ENCODE measurements around the gene GYS1.

Gene GYS1

GRCh38 chr19:48988860-48989259, 4.2 kb downstream of the GYS1 start:
- DNase-seq (ENCODE audit: low spot score): no peak

DNA sequence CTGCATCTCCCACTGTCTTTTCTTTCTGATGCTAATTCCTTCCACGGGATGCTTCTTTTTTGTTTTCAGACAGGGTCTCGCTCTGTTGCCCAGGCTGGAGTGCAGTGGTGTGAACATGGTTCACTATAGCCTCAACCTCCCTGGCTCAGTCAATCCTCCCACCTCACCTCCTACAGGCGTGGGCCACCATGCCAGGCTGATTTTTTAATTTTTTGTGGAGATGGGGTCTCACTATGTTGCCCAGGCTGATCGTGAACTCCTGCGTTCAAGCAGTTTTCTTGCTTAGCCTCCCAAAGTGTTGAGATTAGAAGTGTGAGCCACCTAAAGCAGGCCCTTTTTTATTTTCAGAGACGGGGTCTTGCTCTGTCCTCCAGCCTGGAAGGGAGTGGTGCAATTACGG, 4.8 kb downstream of the GYS1 start:
- DNase-seq (ENCODE audit: low spot score): no peak

DNA sequence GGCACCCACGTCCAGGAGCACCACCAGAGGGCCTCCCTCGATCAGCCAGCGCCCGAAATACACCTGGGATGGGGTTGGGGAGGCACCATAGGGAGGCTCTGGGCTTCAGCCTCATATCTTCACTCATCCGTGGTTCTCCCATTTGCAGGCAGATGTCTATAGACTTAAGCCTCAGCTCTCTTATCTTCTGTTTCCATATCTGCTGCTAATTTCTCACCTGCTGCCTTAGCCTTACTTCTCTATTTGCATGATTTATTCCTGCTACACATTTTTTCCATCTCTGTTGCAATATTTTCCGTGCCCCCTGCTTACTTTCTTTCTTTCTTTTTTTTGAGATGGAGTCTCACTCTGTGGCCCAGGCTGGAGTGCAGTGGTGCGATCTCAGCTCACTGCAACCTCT, 5.8 kb downstream of the GYS1 start:
- DNase-seq (ENCODE audit: low spot score): no peak

DNA sequence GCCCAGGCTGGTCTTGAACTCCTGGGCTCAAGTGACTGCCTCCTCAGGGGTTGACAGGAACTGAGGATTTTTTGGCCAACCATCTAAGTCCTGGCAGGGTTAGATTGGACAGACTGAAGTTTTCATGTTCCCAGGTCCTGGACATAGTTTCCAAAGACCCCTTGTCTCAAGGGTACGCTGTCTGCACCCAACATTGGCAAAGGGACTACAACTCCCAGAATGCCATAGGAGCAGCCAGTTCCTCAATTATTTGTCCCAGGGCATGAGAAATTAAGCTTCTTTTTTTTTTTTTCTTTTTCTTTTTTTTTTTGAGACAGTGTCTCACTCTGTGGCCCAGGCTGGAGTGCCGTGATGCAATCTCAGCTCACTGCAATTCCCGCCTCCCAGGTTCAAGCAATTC, 6.9 kb downstream of the GYS1 start:
- no peak for DNase-seq (ENCODE audit: low spot score)

DNA sequence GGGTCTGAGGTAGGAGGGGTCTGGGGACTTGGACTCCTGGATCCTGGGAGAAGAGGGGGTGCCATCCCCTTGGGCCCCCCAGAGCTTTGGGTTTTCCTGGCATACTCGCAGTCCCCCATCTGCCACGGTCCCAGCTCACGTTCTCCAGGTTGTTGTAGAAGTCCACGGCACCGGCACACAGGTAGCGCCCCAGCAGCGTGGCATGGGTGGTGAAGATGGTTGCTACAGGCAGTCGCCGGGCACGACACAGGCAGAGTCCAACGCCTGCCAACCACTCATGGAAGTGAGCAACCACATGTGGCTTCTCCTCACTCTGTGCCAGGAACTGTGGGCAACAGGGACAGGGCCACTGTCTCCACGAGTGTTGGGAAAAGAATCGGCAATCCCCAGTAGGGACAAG, 7.4 kb downstream of the GYS1 start:
- no peak for DNase-seq (ENCODE audit: low spot score)

DNA sequence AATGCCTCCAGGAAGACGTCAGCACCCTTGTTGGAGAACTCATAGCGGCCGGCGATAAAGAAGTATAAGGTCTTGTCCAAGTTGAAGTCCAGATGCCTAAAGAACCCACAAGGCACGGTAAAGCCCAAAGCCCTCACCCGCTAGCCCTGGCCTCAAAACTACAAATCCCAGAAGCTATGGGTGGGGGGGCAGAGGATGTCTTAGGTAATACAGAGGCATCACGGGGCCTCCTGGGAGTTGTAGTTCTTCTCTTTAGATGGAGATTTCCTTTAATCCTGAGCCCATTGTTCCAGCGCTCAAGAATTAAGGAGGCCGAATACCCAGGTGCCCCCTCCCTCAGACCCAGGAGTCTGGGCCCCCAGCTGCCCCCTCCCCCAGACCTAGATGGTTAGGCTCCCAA, 10.8 kb downstream of the GYS1 start:
- no peak for DNase-seq (ENCODE audit: low spot score)

GRCh38 chr19:48977061-48977460, 16.0 kb downstream of the GYS1 start:
- DNase-seq (ENCODE audit: low spot score): no peak

DNA sequence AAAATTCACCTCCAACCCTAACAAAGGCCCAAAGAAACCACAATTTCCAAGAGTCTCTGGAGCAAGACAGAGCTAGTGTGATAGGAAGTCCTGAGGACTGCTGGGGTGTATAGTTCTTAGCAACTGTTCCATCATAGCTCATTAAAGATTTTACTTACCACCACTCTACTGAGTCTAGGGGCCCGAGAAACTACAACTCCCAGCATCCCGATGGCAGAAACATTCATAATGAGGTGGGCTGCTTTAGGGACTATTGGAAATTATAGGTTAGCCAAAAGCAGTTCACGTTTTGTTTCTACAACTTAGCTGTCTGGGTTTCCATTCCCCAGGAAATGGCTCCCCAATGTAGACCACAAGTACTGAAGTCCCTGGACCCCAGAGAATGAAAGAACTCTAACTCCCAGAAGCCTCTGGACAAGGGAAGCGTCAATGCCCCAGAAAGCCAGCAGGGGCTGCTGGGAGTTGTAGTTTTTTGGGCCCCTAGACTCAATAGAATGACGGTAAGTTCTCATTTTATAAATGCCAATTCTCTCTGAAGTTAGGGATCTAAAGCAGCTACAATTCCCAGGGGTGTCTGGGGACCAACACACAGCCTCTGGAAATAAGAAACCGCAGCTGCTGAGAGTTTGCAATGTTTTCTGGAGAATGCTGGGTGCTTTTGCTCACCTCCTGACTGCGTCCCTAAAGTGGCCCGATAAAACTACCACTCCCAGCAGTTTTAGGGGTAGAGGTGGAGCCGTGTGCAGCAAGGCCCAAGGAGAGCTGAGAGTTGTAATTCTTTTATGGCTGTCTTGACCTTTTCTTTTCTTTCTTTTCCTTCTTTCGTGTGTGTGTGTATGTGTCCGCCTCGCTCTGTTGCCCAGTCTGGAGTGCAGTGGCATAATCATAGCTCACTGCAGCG, 16.9 kb downstream of the GYS1 start:
- no peak for DNase-seq (ENCODE audit: low spot score)

- DNase-seq (ENCODE audit: low spot score): peak; percentile 77
Measured at GRCh38 chr19:48970923-48971395, 22.1 kb downstream of the GYS1 start.

DNA sequence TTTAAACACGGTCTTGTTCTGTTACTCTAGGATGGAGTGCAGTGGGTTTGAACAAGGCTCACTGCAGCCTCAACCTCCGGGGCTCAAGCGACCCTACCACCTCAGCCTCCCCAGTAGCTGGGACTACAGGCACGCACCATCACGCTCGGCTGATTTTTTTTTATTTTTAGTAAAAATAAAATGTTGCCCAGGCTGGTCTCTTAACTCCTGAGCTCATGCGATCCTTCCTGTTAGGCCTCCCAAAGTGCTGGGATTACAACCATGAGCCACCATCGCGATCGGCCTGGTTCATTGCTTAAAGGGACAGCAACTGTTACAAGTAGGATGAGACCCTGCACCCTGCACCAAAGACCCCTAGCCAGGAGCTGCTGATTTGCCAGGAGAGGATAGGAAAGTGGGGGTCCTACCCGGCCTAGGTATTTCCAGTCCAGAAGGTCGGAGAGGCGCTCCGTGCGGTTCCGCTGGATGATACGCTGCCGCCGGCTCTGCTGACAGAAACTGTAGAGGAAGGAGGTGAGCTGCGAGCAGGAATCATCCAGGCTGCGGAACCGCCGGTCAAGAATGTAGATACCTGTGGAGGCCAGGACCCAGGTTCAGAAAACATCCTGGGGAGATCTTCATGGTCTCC, 22.9 kb downstream of the GYS1 start:
- DNase-seq (ENCODE audit: low spot score): no peak

DNA sequence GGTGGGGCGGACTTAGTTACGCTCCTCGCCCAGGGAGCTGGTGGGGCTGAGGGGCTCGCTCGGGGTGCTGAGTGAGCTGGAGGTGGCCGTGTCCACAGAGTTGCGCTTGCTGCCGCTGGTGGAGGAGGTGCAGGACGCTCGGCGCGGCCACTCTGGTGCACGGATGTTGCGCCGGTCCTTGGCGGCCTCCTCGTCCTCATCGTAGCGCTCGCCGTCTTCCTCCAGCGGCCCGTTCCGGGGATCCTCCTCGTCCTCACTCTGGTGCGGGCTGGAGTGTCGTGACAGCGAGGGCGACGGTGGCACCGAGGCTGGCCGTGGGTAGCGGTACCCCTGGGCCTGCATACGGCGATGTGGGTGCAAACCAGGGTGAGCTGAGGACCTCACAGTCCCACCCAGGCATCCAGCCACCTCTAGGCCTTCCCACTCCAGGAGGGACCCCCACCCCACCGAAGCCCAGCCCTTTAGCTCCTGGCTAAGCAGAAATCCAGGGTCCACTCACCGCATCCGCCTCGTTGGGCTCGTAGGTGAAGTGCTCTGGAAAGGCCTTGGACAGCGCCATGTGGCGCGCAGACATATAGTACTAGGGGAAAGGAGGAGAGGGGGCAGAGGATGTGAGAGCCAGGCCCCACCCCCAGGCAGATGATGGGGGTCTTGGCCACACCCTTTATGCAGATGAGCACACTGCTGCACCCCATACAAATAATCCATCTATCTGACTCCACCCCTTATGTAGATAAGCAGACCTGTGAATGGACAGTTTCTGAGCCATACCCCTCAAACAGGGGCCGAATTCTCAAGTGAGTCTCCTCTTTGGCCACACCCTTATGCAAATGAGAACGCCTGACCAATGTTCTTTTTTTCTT, 23.6 kb downstream of the GYS1 start:
- no peak for DNase-seq (ENCODE audit: low spot score)

DNA sequence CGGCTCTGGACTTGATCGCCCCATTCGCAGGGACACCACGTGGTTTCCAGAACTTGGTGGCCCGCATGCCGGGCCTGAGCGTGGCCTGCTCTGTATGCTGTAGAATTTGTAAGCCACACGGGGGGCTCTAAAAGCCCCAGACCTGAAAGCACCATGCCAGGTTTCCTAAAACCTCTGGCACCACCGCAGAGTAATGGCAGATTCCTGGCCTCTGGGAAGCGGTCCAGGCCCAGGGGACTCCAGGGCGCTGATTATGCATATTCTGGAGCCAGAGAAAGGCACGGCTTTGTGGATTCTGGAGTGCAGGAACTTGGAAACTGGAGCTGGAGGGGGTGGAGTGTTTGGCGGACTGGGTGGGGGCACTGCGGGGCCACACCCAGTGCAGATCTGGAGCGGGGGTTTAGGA, 24.3 kb downstream of the GYS1 start:
- no peak for DNase-seq (ENCODE audit: low spot score)

DNA sequence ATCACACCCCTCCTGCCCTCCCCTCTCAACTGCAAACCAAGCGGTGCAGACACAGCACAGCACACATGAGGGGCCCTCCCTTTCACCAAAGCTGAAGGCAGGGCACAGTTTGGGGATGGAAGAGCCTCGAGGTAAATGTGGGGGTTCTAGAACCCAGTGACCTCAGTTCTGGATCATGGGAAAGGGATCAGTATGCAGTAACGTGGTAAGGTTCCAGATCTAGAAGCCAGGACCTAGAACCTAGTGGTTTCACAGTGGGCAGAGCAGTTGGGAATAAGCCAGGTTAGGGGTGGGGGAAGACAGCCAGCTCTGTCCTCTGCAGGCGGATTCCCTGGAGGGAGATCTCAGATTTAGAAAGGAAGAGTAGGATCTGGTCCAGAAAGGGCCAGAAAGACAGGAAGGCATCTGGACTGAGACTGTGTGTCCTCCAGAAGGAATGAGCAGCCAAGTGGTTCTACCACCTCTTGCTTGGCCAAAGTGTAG, 24.9 kb downstream of the GYS1 start:
- DNase-seq (ENCODE audit: low spot score): no peak

GRCh38 chr19:48967346-48968178, 25.5 kb downstream of the GYS1 start:
- DNase-seq (ENCODE audit: low spot score): no peak

DNA sequence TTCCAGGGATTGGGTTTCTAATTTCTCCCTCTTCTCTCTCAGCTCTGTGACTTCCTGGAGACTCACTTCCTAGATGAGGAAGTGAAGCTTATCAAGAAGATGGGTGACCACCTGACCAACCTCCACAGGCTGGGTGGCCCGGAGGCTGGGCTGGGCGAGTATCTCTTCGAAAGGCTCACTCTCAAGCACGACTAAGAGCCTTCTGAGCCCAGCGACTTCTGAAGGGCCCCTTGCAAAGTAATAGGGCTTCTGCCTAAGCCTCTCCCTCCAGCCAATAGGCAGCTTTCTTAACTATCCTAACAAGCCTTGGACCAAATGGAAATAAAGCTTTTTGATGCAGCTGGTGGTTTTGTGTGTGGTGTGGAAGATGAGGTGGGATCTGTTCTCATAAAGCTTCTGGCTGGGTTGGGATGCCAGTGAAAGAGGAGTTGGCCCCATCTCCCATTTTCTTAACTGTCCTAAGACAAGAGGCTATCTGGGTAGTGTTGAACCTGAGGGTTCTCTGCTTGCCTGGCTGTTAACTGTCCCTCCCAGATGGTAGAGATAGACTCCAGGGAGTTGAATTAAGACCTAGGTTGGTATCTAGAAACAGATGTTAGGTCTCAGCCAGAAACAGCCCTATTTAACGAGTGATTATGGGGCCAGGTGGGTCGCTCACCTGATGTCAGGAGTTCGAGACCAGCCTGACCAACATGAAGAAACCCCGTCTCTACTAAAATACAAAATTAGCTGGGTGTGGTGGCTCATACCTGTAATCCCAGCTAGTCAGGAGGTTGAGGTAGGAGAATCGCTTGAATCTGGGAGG, 26.4 kb downstream of the GYS1 start:
- no peak for DNase-seq (ENCODE audit: low spot score)

DNA sequence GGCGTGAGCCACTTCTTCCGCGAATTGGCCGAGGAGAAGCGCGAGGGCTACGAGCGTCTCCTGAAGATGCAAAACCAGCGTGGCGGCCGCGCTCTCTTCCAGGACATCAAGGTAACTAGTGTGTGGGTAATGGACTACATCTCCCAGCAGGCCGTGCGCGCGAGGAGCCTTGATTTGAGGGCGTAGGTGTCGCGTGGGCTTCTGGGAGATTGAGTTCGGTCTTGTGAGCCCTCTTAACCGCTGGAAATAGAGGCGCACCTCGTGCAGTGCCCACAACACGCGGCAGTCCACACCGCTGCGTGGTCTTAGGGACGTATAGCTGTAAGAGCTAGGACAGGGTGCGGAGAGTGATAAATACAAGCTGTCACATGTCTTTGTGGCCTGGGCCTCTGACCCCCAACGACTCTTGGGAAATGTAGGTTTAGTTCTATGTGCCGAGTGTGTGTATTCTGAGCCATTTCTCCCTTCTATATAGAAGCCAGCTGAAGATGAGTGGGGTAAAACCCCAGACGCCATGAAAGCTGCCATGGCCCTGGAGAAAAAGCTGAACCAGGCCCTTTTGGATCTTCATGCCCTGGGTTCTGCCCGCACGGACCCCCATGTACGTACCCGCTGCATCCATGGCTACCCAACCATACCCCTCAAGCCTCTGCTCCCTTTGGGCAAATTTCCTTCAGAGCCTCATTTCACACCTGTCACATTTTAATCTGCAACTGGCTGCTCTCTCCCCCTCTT, 27.1 kb downstream of the GYS1 start:
- DNase-seq (ENCODE audit: low spot score): no peak

DNA sequence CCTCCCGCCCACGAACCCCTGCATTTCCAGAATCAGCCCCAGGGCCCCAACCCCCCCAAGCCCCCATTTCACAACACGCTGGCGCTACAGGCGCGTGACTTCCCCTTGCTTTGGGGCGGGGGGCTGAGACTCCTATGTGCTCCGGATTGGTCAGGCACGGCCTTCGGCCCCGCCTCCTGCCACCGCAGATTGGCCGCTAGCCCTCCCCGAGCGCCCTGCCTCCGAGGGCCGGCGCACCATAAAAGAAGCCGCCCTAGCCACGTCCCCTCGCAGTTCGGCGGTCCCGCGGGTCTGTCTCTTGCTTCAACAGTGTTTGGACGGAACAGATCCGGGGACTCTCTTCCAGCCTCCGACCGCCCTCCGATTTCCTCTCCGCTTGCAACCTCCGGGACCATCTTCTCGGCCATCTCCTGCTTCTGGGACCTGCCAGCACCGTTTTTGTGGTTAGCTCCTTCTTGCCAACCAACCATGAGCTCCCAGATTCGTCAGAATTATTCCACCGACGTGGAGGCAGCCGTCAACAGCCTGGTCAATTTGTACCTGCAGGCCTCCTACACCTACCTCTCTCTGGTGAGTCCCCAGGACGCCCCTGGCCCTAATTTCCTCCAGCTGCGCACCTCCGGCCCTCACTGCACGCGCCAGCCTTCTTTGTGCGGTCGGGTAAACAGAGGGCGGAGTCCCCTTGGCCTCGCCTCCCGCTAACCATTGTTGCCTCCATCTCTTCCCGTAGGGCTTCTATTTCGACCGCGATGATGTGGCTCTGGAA, 27.9 kb downstream of the GYS1 start, which contains the start of gene FTL:
TSS of gene FTL (plus strand) at position 270 of the 766 bp plus-strand sequence. CDS start at position 469, 199 bp downstream.
- DNase-seq (ENCODE audit: low spot score): peak; percentile 99

DNA sequence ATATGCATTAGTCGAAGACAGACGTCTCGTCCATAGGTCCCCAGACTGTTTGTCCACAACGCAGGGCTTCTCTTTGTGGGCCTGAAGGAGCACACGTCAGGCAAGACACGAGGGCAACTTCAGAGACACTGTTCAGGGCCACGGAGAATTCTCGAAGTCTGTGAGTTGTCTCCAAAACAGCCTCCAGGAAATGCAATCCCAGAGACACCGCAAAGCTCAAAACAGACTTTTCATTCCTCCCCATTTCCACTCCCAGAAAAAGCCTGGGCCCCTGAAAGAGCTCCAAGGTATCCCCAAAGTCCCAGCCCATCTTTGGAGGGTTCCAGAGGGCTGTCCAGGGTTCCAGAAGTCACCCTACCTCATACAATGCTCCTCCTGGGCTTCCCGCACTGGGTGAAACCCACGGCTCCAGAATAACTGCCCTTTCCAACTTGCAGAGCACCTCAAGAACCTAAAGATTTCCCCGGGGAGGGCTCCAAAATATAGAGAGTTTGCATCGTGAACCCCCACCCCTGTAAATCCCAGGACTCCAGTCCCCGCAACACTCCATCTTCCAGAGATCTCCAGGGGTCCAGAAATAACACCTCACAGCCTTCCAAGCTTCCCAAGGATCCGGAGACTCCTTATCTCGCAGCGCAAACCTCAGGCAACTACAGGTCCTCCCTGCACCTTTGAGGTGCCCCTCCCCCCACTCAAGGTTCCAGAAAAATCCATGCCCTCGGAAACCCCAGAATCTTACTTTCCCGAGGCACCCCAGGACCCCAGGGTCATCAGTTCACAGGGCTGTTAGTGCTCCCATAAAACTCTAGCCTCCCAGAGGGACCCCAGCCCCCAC, 28.7 kb downstream of the GYS1 start:
- no peak for DNase-seq (ENCODE audit: low spot score)

All from hepatic stellate cell (primary cell).